DND-41 (cell line): ENCODE measurements around the gene RNF183.
"Not testable (repeated sequence)": the region's sequence is repeated elsewhere in the genome, so short reads cannot be mapped to it uniquely, and the experiment has no call there.

Experiments
- ATAC-seq: fragments of 200-7000 bp; cut with Tn5 transposase; 3 replicates; pipeline ENCODE4 v1.9.1; 2021; ENCODE audit warnings: low read depth; ENCODE audit not compliant: insufficient read depth
- DNase-seq: peaks from one replicate; pipeline ENCODE4 v3.0.0-alpha.2; 2020
- H2AFZ ChIP-seq: 2 replicates; pipeline ENCODE4 v1.6.0; 2012; ENCODE audit warnings: low read depth, low read length
- H3K27ac ChIP-seq: 2 replicates; pipeline ENCODE4 v1.5.1; 2012; ENCODE audit warnings: low read length, inconsistent platforms
- H3K27me3 ChIP-seq: fragments of 200-600 bp; sonication (generic); 2 replicates; pipeline ENCODE4 v1.6.0; 2012; ENCODE audit warnings: low read length, mild to moderate bottlenecking, inconsistent platforms; ENCODE audit not compliant: insufficient read depth, poor library complexity
- H3K36me3 ChIP-seq: 2 replicates; pipeline ENCODE4 v1.5.1; 2012; ENCODE audit warnings: low read length, inconsistent platforms; ENCODE audit not compliant: insufficient read depth
- H3K4me1 ChIP-seq: 2 replicates; pipeline ENCODE4 v1.5.1; 2012; ENCODE audit warnings: mild to moderate bottlenecking, low read length; ENCODE audit not compliant: insufficient read depth
- H3K4me2 ChIP-seq: 2 replicates; pipeline ENCODE4 v1.6.0; 2012; ENCODE audit warnings: mild to moderate bottlenecking, moderate library complexity, low read length, inconsistent platforms; ENCODE audit not compliant: insufficient read depth
- H3K4me3 ChIP-seq, 2 experiments: fragments of 200-600 bp in 1 of 2; shearing (Covaris generic) in 1 of 2; 2 replicates each; pipeline ENCODE4 v1.5.1; 2012 to 2016; ENCODE audit warnings: inconsistent platforms in 2 of 2, low read length in 2 of 2, mild to moderate bottlenecking in 2 of 2, low read depth in 1 of 2, moderate library complexity in 1 of 2
- H3K79me2 ChIP-seq: 2 replicates; pipeline ENCODE4 v1.6.0; 2012; ENCODE audit warnings: low read length, inconsistent platforms; ENCODE audit not compliant: insufficient read depth
- H3K9ac ChIP-seq: 2 replicates; pipeline ENCODE4 v1.6.0; 2012; ENCODE audit warnings: low read depth, mild to moderate bottlenecking, inconsistent platforms, low read length, moderate library complexity
- H3K9me3 ChIP-seq: 2 replicates; pipeline ENCODE4 v1.5.1; 2012; ENCODE audit warnings: low read length, moderate library complexity, mild to moderate bottlenecking, inconsistent platforms; ENCODE audit not compliant: insufficient read depth, severe bottlenecking
- H4K20me1 ChIP-seq: 2 replicates; pipeline ENCODE4 v1.6.0; 2012; ENCODE audit warnings: low read length; ENCODE audit not compliant: insufficient read depth
- CTCF ChIP-seq: IDR thresholded peaks from 2 replicates; pipeline ENCODE4 v1.5.1; 2012; ENCODE audit warnings: borderline replicate concordance, low read length, moderate library complexity, mild to moderate bottlenecking; ENCODE audit not compliant: poor library complexity, severe bottlenecking; ENCODE audit errors: extremely low read depth
- EZH2 ChIP-seq: IDR thresholded peaks from 3 replicates; pipeline ENCODE4 v1.6.1; 2012; ENCODE audit warnings: borderline replicate concordance, low read depth, mild to moderate bottlenecking, moderate library complexity, low read length, inconsistent platforms; ENCODE audit not compliant: severe bottlenecking

Gene RNF183

GRCh38 chr9:113298924-113299770, 4.0 kb downstream of the RNF183 start:
- DNase-seq, result no peak
- Histone ChIP-seq H3K4me3 (no peak overlapping the region), H3K27ac (no peak overlapping the region), H3K9me3 (no peaks in the 10 kb centered on the region), H4K20me1 (no peaks in the 10 kb centered on the region), H3K4me2 (no peak overlapping the region), H2AFZ (no peak overlapping the region), H3K4me1 (no peaks in the 10 kb centered on the region), H3K36me3 (no peaks in the 10 kb centered on the region), H3K79me2 (no peaks in the 10 kb centered on the region), H3K9ac (no peak overlapping the region), H3K27me3 (no peaks in the 10 kb centered on the region)
- ATAC-seq, result no peak
- TF ChIP-seq CTCF, result no peak
- no peak for TF ChIP-seq EZH2

- DNase-seq, result no peak
- no peaks in the 10 kb centered on the region for H3K27me3 ChIP-seq
- H3K27ac ChIP-seq, result no peak overlapping the region
- peaks cover 3% of the 10 kb centered on the region; the same call in 1 of the 2 replicates for H3K36me3 ChIP-seq
- H3K9me3 ChIP-seq, result no peaks in the 10 kb centered on the region
- no peak overlapping the region for H3K4me3 ChIP-seq
- H3K79me2 ChIP-seq, result no peaks in the 10 kb centered on the region
- no peak for ATAC-seq
- no peak overlapping the region for H3K9ac ChIP-seq
- no peak for TF ChIP-seq EZH2
- no peak for TF ChIP-seq CTCF
- no peak overlapping the region for H2AFZ ChIP-seq
- H4K20me1 ChIP-seq, result no peaks in the 10 kb centered on the region
- H3K4me1 ChIP-seq, result no peaks in the 10 kb centered on the region
- H3K4me2 ChIP-seq, result no peak overlapping the region
These were observed 4.9 kb downstream of the RNF183 start for GRCh38 chr9:113298311-113298710.

- Histone ChIP-seq H3K9me3 (no peaks in the 10 kb centered on the region), H4K20me1 (no peaks in the 10 kb centered on the region), H2AFZ (no peak overlapping the region), H3K36me3 (peaks cover 16% of the 10 kb centered on the region), H3K4me3 (no peak overlapping the region), H3K27ac (no peak overlapping the region), H3K4me2 (no peak overlapping the region), H3K27me3 (no peaks in the 10 kb centered on the region), H3K4me1 (no peaks in the 10 kb centered on the region), H3K79me2 (no peaks in the 10 kb centered on the region), H3K9ac (no peak overlapping the region)
- no peak for DNase-seq
- TF ChIP-seq EZH2 (no peak), CTCF (no peak)
- no peak for ATAC-seq
These were observed 6.2 kb downstream of the RNF183 start for GRCh38 chr9:113296796-113297558.

GRCh38 chr9:113296247-113296646, 6.9 kb downstream of the RNF183 start:
- H3K4me1 ChIP-seq, H4K20me1 ChIP-seq, H3K9ac ChIP-seq, H3K9me3 ChIP-seq, H3K27ac ChIP-seq, DNase-seq, H2AFZ ChIP-seq, H3K4me2 ChIP-seq, H3K4me3 ChIP-seq, H3K27me3 ChIP-seq, ATAC-seq, H3K79me2 ChIP-seq: not testable (repeated sequence)
- H3K36me3 ChIP-seq, result peaks cover 24% of the 10 kb centered on the region
